ENCODE results near the gene FAM114A2. TPM values are rescaled to one million over a fixed set of nuclear protein-coding genes. Genes with fewer than 3 reads are reported as not detected.

FAM114A2 gene
- total RNA-seq, 4 donors from 2014 or later: 13.9 to 21.4 (median 17.7) TPM

- TF ChIP-seq CTCF (IDR thresholded peaks at IDR 0.05; ENCODE audit: low read depth): no peak
Observed at GRCh38 chr5:153959134-153959957, 79.4 kb downstream of the FAM114A2 start.

- no peak for TF ChIP-seq CTCF (IDR thresholded peaks at IDR 0.05; ENCODE audit: low read depth)
Observed at GRCh38 chr5:153957205-153957604, 81.5 kb downstream of the FAM114A2 start.

DNA sequence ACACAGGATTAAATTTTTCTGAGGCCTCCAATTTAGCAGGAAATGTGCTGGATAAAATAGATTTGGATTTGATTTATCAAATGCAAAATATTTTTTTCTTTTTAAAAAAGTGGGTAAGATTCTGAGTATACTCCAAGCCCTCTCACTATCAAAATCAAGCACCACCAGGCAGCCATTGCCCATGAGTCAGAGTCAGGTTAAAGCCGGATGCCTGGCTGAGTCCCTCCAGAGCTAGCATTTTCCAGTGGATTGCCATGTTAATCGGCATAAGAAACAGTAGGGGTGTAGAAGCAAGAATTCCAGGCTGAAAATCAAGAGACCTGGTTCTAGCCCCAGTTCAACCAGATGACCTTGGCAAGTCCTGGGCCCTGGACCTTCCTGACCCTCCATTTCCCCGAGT is 85.3 kb downstream of the FAM114A2 start:
- TF ChIP-seq CTCF (IDR thresholded peaks at IDR 0.05; ENCODE audit: low read depth): no peak

DNA sequence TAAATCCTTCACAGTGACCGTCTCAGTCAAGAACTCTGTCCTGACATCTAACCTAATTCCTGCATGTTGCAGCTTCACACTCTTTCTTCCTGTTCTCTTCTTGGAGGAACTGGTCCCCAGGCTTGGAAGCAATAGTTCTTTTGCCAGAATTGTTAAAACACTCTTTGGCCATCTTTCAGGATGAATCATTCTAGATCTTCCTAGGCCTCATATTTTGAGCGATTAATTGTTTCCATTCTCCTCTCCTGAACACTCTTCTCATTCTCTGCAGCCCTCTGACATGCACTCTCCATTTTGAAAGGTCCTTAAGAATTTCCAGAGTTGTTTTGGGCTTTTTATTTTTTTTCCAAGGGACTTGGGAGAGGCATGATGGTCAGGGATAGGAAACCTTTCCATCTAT is 85.8 kb downstream of the FAM114A2 start:
- TF ChIP-seq CTCF (IDR thresholded peaks at IDR 0.05; ENCODE audit: low read depth): no peak

GRCh38 chr5:153952057-153952456 is 86.7 kb downstream of the FAM114A2 start:
- no peak for TF ChIP-seq CTCF (IDR thresholded peaks at IDR 0.05; ENCODE audit: low read depth)

GRCh38 chr5:153941265-153941664 is 97.4 kb downstream of the FAM114A2 start:
- TF ChIP-seq CTCF (IDR thresholded peaks at IDR 0.05; ENCODE audit: low read depth): no peak

Other genes starting within 250 kb of the FAM114A2 start
- 10 to 100 TPM; 50.4 to 68.2 (median 62.0) TPM for gene MFAP3, start 57 bp upstream of the FAM114A2 start, total RNA-seq
- 10 to 100 TPM; 17.2 to 28.6 (median 21.1) TPM for gene GALNT10, start 151.8 kb upstream of the FAM114A2 start, total RNA-seq